Prostate gland (tissue), 2 donors: ENCODE data around the gene VCX2.

ENCODE experiments used
- POLR2A ChIP-seq: fragments of 450-650 bp; IDR thresholded peaks from one replicate; pipeline ENCODE4 v1.6.1; 2016; ENCODE audit warnings: antibody characterized with exemption, mild to moderate bottlenecking
- TF ChIP-seq, protein P1 (sequence below), 4 experiments: fragments of 200-600 bp in 2 of 4; fragments of 450-650 bp in 2 of 4; sonication (generic) in 2 of 4; IDR thresholded peaks; 1 replicate in 3 of 4; 2 replicates in 1 of 4; pipeline ENCODE4 v1.5.1; 2016 to 2019; ENCODE audit warnings: antibody characterized with exemption in 4 of 4, mild to moderate bottlenecking in 2 of 4, moderate library complexity in 2 of 4

DNA sequence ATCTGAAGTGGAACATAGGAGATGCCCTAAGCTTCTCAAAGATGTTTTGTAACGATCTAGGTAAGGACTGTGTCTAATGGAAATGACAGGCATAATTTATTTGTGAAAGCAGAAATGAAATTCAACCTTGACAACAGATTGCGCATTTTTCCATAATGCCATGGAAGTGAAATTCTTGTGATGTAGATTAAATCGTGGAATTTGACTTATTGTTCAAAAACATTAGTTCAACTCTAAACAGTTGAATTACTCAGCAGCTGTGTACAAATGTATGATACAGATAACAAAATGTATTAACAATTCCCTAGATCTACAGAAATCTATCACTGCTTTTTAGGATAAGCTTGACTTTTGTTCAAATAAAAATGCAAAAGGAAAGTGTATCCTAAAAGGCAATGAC, 44.4 kb downstream of the VCX2 start:
- TF ChIP-seq POLR2A, result no peak
- TF ChIP-seq, protein P1, sequence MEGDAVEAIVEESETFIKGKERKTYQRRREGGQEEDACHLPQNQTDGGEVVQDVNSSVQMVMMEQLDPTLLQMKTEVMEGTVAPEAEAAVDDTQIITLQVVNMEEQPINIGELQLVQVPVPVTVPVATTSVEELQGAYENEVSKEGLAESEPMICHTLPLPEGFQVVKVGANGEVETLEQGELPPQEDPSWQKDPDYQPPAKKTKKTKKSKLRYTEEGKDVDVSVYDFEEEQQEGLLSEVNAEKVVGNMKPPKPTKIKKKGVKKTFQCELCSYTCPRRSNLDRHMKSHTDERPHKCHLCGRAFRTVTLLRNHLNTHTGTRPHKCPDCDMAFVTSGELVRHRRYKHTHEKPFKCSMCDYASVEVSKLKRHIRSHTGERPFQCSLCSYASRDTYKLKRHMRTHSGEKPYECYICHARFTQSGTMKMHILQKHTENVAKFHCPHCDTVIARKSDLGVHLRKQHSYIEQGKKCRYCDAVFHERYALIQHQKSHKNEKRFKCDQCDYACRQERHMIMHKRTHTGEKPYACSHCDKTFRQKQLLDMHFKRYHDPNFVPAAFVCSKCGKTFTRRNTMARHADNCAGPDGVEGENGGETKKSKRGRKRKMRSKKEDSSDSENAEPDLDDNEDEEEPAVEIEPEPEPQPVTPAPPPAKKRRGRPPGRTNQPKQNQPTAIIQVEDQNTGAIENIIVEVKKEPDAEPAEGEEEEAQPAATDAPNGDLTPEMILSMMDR (IDR thresholded peaks at IDR 0.05), result no peak
